Ishikawa (cell line): ENCODE measurements around the gene GAS7.

Experiments
- CEBPB ChIP-seq: IDR thresholded peaks from 2 replicates; pipeline ENCODE4 v1.6.1; 2012
- CREB1 ChIP-seq: IDR thresholded peaks from 2 replicates; pipeline ENCODE4 v1.6.1; 2012; ENCODE audit warnings: low read depth
- EGR1 ChIP-seq: IDR thresholded peaks from 2 replicates; pipeline ENCODE4 v1.6.1; 2012
- EP300 ChIP-seq: IDR thresholded peaks from 2 replicates; pipeline ENCODE4 v1.6.1; 2012; ENCODE audit warnings: borderline replicate concordance
- FOXM1 ChIP-seq: IDR thresholded peaks from 2 replicates; pipeline ENCODE4 v1.6.1; 2012; ENCODE audit warnings: low read depth, borderline replicate concordance
- MAX ChIP-seq: IDR thresholded peaks from 2 replicates; pipeline ENCODE4 v1.6.1; 2012
- NFIC ChIP-seq: IDR thresholded peaks from 2 replicates; pipeline ENCODE4 v1.6.1; 2012
- RAD21 ChIP-seq: IDR thresholded peaks from 2 replicates; pipeline ENCODE4 v1.6.1; 2012; ENCODE audit warnings: low read depth
- REST ChIP-seq: IDR thresholded peaks from 2 replicates; pipeline ENCODE4 v1.6.1; 2012; ENCODE audit warnings: low read depth, mild to moderate bottlenecking
- TAF1 ChIP-seq: IDR thresholded peaks from 2 replicates; pipeline ENCODE4 v1.6.1; 2012; ENCODE audit warnings: low read depth, mild to moderate bottlenecking
- TCF12 ChIP-seq: IDR thresholded peaks from 2 replicates; pipeline ENCODE4 v1.6.1; 2012; ENCODE audit warnings: low read depth
- TEAD4 ChIP-seq: IDR thresholded peaks from 2 replicates; pipeline ENCODE4 v1.6.1; 2012
- USF1 ChIP-seq: IDR thresholded peaks from 2 replicates; pipeline ENCODE4 v1.6.1; 2012
- YY1 ChIP-seq: IDR thresholded peaks from 2 replicates; pipeline ENCODE4 v1.6.1; 2012; ENCODE audit warnings: low read depth
- ZBTB7A ChIP-seq: IDR thresholded peaks from 2 replicates; pipeline ENCODE4 v1.6.1; 2012; ENCODE audit warnings: low read depth

Gene GAS7

GRCh38 chr17:10119203-10120108 lies 79.0 kb downstream of the GAS7 start:
- no peak for TF ChIP-seq REST

GRCh38 chr17:10118788-10119130 lies 79.6 kb downstream of the GAS7 start:
- TF ChIP-seq FOXM1 (no peak), TEAD4 (no peak), EGR1 (no peak), TAF1 (no peak), ZBTB7A (no peak), MAX (no peak), CEBPB (no peak), YY1 (no peak), RAD21 (no peak), EP300 (no peak), USF1 (no peak), REST (no peak), TCF12 (no peak), CREB1 (no peak)

GRCh38 chr17:10117581-10118001 lies 80.8 kb downstream of the GAS7 start:
- TF ChIP-seq EP300 (no peak), REST (no peak), YY1 (no peak), RAD21 (no peak), MAX (no peak), TCF12 (no peak), USF1 (no peak), EGR1 (no peak), TAF1 (no peak), NFIC (no peak), TEAD4 (no peak), CREB1 (no peak), CEBPB (no peak), FOXM1 (no peak), ZBTB7A (no peak)

GRCh38 chr17:10116753-10117420 lies 81.5 kb downstream of the GAS7 start:
- TF ChIP-seq EGR1: no peak
- no peak for TF ChIP-seq CREB1
- TF ChIP-seq NFIC: no peak
- TF ChIP-seq TEAD4: no peak
- TF ChIP-seq ZBTB7A: no peak
- TF ChIP-seq MAX: no peak
- TF ChIP-seq TCF12: no peak
- no peak for TF ChIP-seq EP300
- no peak for TF ChIP-seq CEBPB
- TF ChIP-seq YY1: no peak
- no peak for TF ChIP-seq USF1
- no peak for TF ChIP-seq REST
- no peak for TF ChIP-seq RAD21
- TF ChIP-seq TAF1: no peak
- no peak for TF ChIP-seq FOXM1
